HG03108 (cell line): ENCODE results near the gene C11orf24.

ENCODE experiments used
- ATAC-seq: cut with Tn5 transposase; IDR thresholded peaks from one replicate; pipeline ENCODE4 v1.9.1; 2021; ENCODE audit warnings: moderate library complexity; ENCODE audit not compliant: unreplicated experiment

C11orf24 gene

DNA sequence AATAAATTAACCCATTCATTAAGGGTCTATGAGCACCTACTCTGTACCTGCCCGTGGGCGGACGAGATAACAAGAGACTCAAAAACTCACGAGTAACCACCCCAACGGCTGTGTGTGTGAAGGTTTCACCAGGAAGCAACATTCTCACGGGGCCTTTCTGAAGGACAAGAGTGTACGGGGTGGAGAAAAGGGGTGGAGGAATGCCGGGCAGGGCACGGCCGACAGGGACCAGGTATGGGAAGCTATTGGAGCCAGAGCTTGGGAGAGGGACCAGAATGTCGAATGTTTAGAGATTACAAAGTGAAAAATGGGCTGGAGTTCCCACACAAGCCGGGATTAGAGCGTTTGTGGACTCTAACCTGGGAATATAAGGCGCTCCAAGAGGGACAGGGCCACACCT is 60.2 kb downstream of the C11orf24 start:
- ATAC-seq = no peak
